Thyroid gland (tissue), 4 donors: Measurements from ENCODE around the gene P2RX4.

Source experiments
- CTCF ChIP-seq, 6 experiments: fragments of 200-600 bp in 3 of 6; fragments of 450-650 bp in 3 of 6; sonication (generic) in 3 of 6; IDR thresholded peaks; one replicate each; pipeline ENCODE4 v1.5.1; 2016 to 2019; ENCODE audit warnings: antibody characterized with exemption in 6 of 6, mild to moderate bottlenecking in 2 of 6, inconsistent platforms in 1 of 6, moderate library complexity in 1 of 6
- POLR2A ChIP-seq, 2 donors: fragments of 450-650 bp; IDR thresholded peaks; one replicate each; pipeline ENCODE4 v1.6.1; 2017; ENCODE audit warnings: antibody characterized with exemption in 2 of 2, mild to moderate bottlenecking in 2 of 2, moderate library complexity in 1 of 2

DNA sequence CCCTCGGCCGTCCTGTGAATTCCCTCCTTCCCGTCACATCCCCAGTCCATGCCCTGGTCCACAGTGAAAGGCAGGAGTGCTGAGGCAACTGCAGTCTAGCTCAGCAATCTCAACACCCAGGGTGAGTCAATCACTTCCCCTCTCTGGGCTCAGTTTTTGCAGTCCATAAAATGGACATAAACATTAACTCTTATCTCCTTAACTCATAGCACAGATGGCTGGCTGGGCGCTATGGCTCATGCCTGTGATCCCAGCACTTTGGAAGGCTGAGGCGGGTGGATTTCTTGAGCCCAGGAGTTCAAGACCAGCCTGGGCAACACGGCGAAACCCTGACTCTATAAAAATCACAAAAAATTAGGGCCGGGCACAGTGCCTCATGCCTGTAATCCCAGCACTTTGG is 54.2 kb downstream of the P2RX4 start:
- TF ChIP-seq POLR2A (IDR thresholded peaks at IDR 0.05) (no peak), CTCF (IDR thresholded peaks at IDR 0.05) (no peak)
